Urinary bladder (tissue), 4 donors: Measurements from ENCODE around the gene MRGPRX2. TPM values are rescaled to one million over a fixed set of nuclear protein-coding genes. Genes with fewer than 3 reads are reported as not detected.

ENCODE experiments used
- DNase-seq: peaks from one replicate; pipeline ENCODE4 v3.0.0-alpha.2; 2015; ENCODE audit errors: extremely low spot score
- H3K27ac ChIP-seq: one replicate; pipeline ENCODE4 v1.5.1; 2013; ENCODE audit warnings: low read depth, mild to moderate bottlenecking, moderate library complexity
- H3K36me3 ChIP-seq: one replicate; pipeline ENCODE4 v1.6.1; 2013; ENCODE audit warnings: mild to moderate bottlenecking, moderate library complexity; ENCODE audit not compliant: insufficient read depth
- H3K4me1 ChIP-seq: one replicate; pipeline ENCODE4 v1.6.1; 2013; ENCODE audit warnings: mild to moderate bottlenecking, moderate library complexity; ENCODE audit not compliant: insufficient read depth
- H3K4me3 ChIP-seq: one replicate; pipeline ENCODE4 v1.5.1; 2013; ENCODE audit warnings: low read depth, low read length
- WGBS: extraction: QIAGEN DNeasy Blood & Tissue Kit; methylation state at CpG from one replicate; pipeline ENCODE4 v1.1.7; 2013; 5-methylcytosine and 5-hydroxymethylcytosine counted together
- polyA plus RNA-seq: library from polyadenylated mRNA; stranded (reverse); fragments of 200-250 nt; gene quantifications from one replicate; pipeline ENCODE4 v1.2.3, GENCODE V29; 2013
- total RNA-seq: library from RNA; depleted of rRNA; stranded (reverse); fragments of >200 nt; gene quantifications from one replicate; pipeline ENCODE4 v1.2.3, GENCODE V29; 2014
- donor health status: healthy with polysubstance abuse.
- donor health status: healthy.

Gene MRGPRX2
- total and polyA plus RNA-seq, 2 donors: 0.29 TPM; not detected in 1

GRCh38 chr11:19055016-19055415 lies 5.5 kb downstream of the MRGPRX2 start:
- H3K4me1 ChIP-seq: no peaks in the 10 kb centered on the region
- H3K4me3 ChIP-seq: no peak overlapping the region
- 86% methylated on average over 3 of the region's 3 CpGs for WGBS
- H3K36me3 ChIP-seq: no peaks in the 10 kb centered on the region
- no peak for DNase-seq
- H3K27ac ChIP-seq: no peak overlapping the region

- no peaks in the 10 kb centered on the region for H3K4me1 ChIP-seq
- WGBS: 17% methylated on average over 1 of the region's 1 CpG
- H3K36me3 ChIP-seq: no peaks in the 10 kb centered on the region
- no peak overlapping the region for H3K4me3 ChIP-seq
- DNase-seq: no peak
- H3K27ac ChIP-seq: no peak overlapping the region
These were observed 6.6 kb downstream of the MRGPRX2 start for GRCh38 chr11:19053909-19054308.

- no peak for DNase-seq
- Histone ChIP-seq H3K4me3 (no peak overlapping the region), H3K27ac (no peak overlapping the region), H3K36me3 (no peaks in the 10 kb centered on the region), H3K4me1 (no peaks in the 10 kb centered on the region)
- WGBS: 84% methylated on average over 2 of the region's 2 CpGs
These were observed 10.2 kb downstream of the MRGPRX2 start for GRCh38 chr11:19050281-19050680.

GRCh38 chr11:19049351-19049750 lies 11.2 kb downstream of the MRGPRX2 start:
- no peak overlapping the region for H3K27ac ChIP-seq
- H3K4me3 ChIP-seq: no peak overlapping the region
- no peaks in the 10 kb centered on the region for H3K36me3 ChIP-seq
- H3K4me1 ChIP-seq: no peaks in the 10 kb centered on the region
- no peak for DNase-seq
- WGBS: 30% methylated on average over 1 of the region's 1 CpG

GRCh38 chr11:19040051-19040450 lies 20.5 kb downstream of the MRGPRX2 start:
- Histone ChIP-seq H3K36me3 (no peaks in the 10 kb centered on the region), H3K4me3 (no peak overlapping the region), H3K27ac (no peak overlapping the region), H3K4me1 (no peaks in the 10 kb centered on the region)
- DNase-seq: no peak
- 90% methylated on average over 10 of the region's 10 CpGs for WGBS

- 79% methylated on average over 1 of the region's 1 CpG for WGBS
- H3K4me1 ChIP-seq: no peaks in the 10 kb centered on the region
- no peak for DNase-seq
- no peaks in the 10 kb centered on the region for H3K36me3 ChIP-seq
- no peak overlapping the region for H3K27ac ChIP-seq
- no peak overlapping the region for H3K4me3 ChIP-seq
These were observed 21.1 kb downstream of the MRGPRX2 start for GRCh38 chr11:19039409-19039808.

- no peak overlapping the region for H3K4me3 ChIP-seq
These were observed 27.5 kb downstream of the MRGPRX2 start for GRCh38 chr11:19032990-19033389.

GRCh38 chr11:19027829-19028595 lies 32.5 kb downstream of the MRGPRX2 start:
- Histone ChIP-seq H3K4me1 (no peaks in the 10 kb centered on the region), H3K36me3 (no peaks in the 10 kb centered on the region), H3K4me3 (no peak overlapping the region), H3K27ac (no peak overlapping the region)
- DNase-seq: no peak
- WGBS: 65% methylated on average over 2 of the region's 2 CpGs

More at GRCh38 chr11:19032990-19033389, 27.5 kb downstream of the MRGPRX2 start:
- 66% methylated on average over 2 of the region's 2 CpGs for WGBS
- DNase-seq: no peak
- Histone ChIP-seq H3K27ac (no peak overlapping the region), H3K36me3 (no peaks in the 10 kb centered on the region), H3K4me1 (no peaks in the 10 kb centered on the region)

- DNase-seq: no peak
- Histone ChIP-seq H3K4me3 (no peak overlapping the region), H3K27ac (no peak overlapping the region), H3K36me3 (no peaks in the 10 kb centered on the region), H3K4me1 (no peaks in the 10 kb centered on the region)
- 93% methylated on average over 2 of the region's 2 CpGs for WGBS
These were observed 33.7 kb downstream of the MRGPRX2 start for GRCh38 chr11:19026862-19027261.

- WGBS: 19% methylated on average over 5 of the region's 5 CpGs
- DNase-seq: no peak
- Histone ChIP-seq H3K36me3 (no peaks in the 10 kb centered on the region), H3K4me3 (no peak overlapping the region), H3K27ac (no peak overlapping the region), H3K4me1 (no peaks in the 10 kb centered on the region)
These were observed 34.8 kb downstream of the MRGPRX2 start for GRCh38 chr11:19025481-19026406.

- DNase-seq: no peak
These were observed 39.7 kb downstream of the MRGPRX2 start for GRCh38 chr11:19020831-19021230.

GRCh38 chr11:19018901-19019300 lies 41.6 kb downstream of the MRGPRX2 start:
- Histone ChIP-seq H3K4me3 (no peak overlapping the region), H3K36me3 (no peaks in the 10 kb centered on the region), H3K4me1 (no peaks in the 10 kb centered on the region), H3K27ac (no peak overlapping the region)
- 15% methylated on average over 3 of the region's 3 CpGs for WGBS
- no peak for DNase-seq

More at GRCh38 chr11:19020831-19021230, 39.7 kb downstream of the MRGPRX2 start:
- Histone ChIP-seq H3K4me3 (no peak overlapping the region), H3K4me1 (no peaks in the 10 kb centered on the region), H3K36me3 (no peaks in the 10 kb centered on the region), H3K27ac (no peak overlapping the region)

GRCh38 chr11:19013181-19013857 lies 47.2 kb downstream of the MRGPRX2 start:
- H3K27ac ChIP-seq: no peak overlapping the region
- WGBS: 70% methylated on average over 3 of the region's 3 CpGs
- DNase-seq: no peak
- H3K4me3 ChIP-seq: no peak overlapping the region
- no peaks in the 10 kb centered on the region for H3K36me3 ChIP-seq
- no peaks in the 10 kb centered on the region for H3K4me1 ChIP-seq
